Cardiac fibroblast (primary cell): ENCODE results near the gene NAA38.

ENCODE experiments used
- DNase-seq, 2 donors: peaks; one replicate each; pipeline versions ENCODE4 v3.0.0 to v3.0.0-alpha.2; 2010; ENCODE audit warnings: low read depth in 2 of 2
- H3K4me3 ChIP-seq, 2 donors: replicated peaks in 1 of 2; 1 replicate in 1 of 2; 2 replicates in 1 of 2; pipeline ENCODE4 v1.5.1; 2011; ENCODE audit warnings: low read depth in 2 of 2, low read length in 2 of 2, mild to moderate bottlenecking in 2 of 2, moderate library complexity in 1 of 2
- CTCF ChIP-seq: IDR thresholded peaks from one replicate; pipeline ENCODE4 v1.5.1; 2011; ENCODE audit warnings: low read depth, mild to moderate bottlenecking, low read length, inconsistent platforms

The NAA38 gene

DNA sequence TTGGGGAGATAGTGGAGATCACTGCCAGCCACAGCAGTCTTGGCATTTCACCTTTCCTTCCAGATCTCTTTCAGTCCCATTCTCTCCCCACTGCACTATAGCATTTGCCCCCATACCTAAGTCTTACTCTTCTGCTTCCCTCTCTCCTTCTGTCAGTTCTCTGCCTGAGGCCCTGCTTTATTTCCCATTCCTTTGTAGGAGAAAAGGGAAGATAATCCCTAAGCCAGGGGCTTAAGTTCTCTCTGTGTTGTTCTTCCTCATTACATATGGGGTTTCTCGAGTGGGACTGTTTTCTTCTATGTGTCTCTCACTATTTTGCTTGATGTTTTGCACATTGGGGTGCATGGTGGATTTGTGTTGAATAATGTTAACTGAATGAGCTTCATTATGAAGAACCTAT lies 16.9 kb downstream of the NAA38 start:
- TF ChIP-seq CTCF, result no peak
- H3K4me3 ChIP-seq, result no peak overlapping the region
- no peak for DNase-seq

GRCh38 chr17:7839876-7840261 lies 17.5 kb downstream of the NAA38 start:
- no peak for TF ChIP-seq CTCF
- H3K4me3 ChIP-seq, result no peak overlapping the region
- peak; percentile 36 to 60 for DNase-seq

DNA sequence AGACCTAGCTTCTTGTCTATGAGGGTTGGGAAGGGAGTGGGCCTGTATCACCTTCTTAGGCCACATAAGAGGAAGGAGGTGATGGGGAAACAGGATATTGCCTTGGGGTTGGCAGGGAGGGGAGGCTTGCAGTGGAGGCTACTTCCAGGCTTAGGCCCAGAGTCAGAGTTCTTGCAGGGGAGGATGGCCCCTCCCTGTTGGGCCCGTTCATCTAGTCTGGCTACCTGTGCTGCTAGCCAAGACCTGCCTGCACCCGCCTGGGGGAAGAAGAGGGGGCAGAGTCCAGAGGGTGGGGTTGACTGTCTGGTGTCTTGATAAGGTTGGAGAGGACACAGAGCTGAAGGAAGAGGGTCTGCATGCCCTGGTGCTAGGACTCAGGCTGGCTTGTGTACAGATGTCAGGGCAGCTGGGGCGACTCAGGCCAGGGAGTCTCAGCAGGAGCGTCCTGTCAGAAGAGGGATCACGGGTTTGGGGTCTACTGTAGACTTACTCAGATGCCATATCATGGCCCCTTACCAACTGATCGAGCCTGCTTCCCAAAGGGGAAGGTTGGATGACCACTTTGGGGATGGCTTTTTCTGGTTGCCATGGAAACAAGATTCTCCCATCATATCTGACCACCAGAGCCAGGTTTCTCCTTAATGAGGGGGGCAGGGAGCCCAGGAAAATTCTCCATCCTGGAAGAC lies 18.0 kb downstream of the NAA38 start:
- H3K4me3 ChIP-seq, result peak overlapping the region; percentile 44 to 77
- TF ChIP-seq CTCF, result no peak

GRCh38 chr17:7838090-7839075 lies 19.0 kb downstream of the NAA38 start:
- H3K4me3 ChIP-seq, result peak overlapping the region; percentile 77 to 90
- DNase-seq, result peak; percentile 55 to 93
- no peak for TF ChIP-seq CTCF

More for the DNA sequence above, 18.0 kb downstream of the NAA38 start:
- peak in 1 of 2 donors; percentile 35 for DNase-seq

DNA sequence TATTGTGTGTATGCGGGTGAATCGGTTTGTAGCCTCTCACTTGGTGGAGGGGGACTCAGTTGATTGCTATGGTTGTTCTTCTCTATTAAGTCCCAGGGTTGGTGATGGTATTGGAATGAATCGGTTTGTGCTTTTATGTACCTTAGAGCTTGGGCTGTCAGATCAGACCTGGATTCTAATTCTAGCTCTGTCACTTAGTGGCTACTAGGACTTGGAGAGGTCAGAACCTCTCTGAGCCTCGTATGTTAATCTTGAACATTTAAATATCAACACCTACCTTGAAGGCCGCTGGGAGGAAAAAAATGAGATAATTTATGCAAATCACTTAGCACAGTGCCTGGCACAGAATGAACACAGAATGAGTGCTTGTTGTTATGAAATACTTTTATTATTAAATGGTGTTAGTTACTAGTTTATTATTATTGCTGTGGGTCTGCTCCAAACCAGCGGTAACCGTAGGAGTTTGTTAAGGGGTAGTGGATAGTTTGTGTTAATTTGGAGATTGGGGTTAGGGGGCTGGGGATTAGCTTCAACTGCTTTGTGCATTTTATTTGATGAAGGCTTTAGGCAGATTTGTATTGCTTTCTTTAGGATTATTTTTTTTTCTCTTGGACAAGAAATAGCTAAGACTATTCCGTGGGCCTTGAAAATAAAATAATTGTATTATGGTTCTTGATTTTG lies 19.8 kb downstream of the NAA38 start:
- peak overlapping the region; percentile 77 to 90 for H3K4me3 ChIP-seq
- no peak for TF ChIP-seq CTCF
- DNase-seq, result peak in 1 of 2 donors; percentile 13

DNA sequence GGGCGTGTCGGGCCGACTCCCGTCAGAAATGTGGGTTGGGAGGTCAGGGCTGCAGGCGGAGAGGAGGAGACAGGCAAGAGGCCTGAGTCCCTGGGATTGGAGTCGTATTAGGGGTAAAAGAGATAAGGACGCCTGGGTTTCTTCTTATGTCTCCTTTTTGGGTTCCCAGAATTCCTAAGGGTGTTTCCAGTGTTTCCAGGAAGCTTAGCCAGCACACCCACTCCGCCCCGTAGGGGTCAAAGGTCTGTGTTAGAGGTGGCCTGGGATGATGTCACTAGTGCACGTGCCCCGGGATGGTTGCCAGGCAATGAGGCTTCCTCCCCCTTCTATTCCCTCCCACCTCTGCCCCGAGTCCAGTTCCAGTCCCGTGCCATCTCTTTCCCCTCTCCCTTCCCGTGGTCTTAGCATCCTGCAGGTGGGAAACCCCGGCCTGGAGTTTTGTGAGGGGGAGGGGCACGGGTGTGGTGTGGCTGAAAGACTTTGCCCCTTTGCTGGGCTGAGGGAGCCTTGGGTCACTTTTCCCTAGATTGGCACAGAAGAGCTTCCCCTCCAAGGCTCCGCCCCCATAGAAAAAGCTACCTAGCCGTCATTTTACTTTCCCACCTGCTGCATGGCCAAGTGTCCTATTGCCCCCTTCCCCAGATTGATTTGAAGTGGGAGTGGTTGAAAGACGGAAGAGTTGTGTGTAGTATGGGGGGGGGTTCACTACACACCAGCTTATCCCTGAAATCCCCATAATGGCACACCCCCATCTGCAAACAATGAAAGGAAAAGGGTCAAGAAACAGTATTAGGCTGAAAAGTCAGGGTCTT lies 20.6 kb downstream of the NAA38 start:
- TF ChIP-seq CTCF, result no peak
- H3K4me3 ChIP-seq, result peak overlapping the region; percentile 77 to 90
- peak; percentile 95 to 100 for DNase-seq
